ENCODE results near the gene PLCE1.

Gene PLCE1

GRCh38 chr10:94042001-94042833 is 48.5 kb downstream of the PLCE1 start:
- Mint-ChIP-seq H3K36me3 (ENCODE audit: low read depth) (no peaks in the 10 kb centered on the region), H3K4me3 (no peak overlapping the region), H3K4me1 (peaks cover 37% of the 10 kb centered on the region), H3K27ac (no peak overlapping the region), H3K9me3 (no peaks in the 10 kb centered on the region), H3K27me3 (ENCODE audit: low read depth, poor library complexity) (no peaks in the 10 kb centered on the region)
- TF ChIP-seq CTCF (IDR thresholded peaks at IDR 0.05) = no peak
- no peak for DNase-seq

DNA sequence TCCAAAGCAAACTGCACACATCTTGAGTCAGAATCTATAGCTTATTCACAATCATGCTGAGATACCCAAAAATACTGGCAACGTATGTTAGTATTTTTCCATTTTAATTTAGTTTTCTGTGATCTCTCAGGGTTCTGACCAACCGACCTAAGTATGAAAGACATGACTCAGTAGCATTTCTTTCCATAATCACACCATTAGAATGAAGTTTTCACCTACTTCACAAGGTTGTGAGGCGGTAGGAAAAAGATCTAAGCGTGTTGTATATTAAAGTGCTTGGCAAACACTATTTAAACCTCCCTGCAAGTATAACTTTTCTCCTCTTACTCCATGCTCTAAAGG is 49.1 kb downstream of the PLCE1 start:
- H3K4me1 Mint-ChIP-seq = peaks cover 31% of the 10 kb centered on the region
- no peak for TF ChIP-seq CTCF (IDR thresholded peaks at IDR 0.05)
- no peak overlapping the region for H3K4me3 Mint-ChIP-seq
- H3K27ac Mint-ChIP-seq = peak overlapping the region; percentile 39
- H3K27me3 Mint-ChIP-seq (ENCODE audit: low read depth, poor library complexity) = no peaks in the 10 kb centered on the region
- H3K36me3 Mint-ChIP-seq (ENCODE audit: low read depth) = no peaks in the 10 kb centered on the region
- no peak for DNase-seq
- H3K9me3 Mint-ChIP-seq = no peaks in the 10 kb centered on the region

Data from nephron progenitor cell (in vitro differentiated cells).